Measurements from ENCODE around the gene DAPK3. TPM values are rescaled to one million over a fixed set of nuclear protein-coding genes. Genes with fewer than 3 reads are reported as not detected.

DAPK3 gene
- 10 to 100 TPM; 32.4 to 33.3 TPM for total RNA-seq

DNA sequence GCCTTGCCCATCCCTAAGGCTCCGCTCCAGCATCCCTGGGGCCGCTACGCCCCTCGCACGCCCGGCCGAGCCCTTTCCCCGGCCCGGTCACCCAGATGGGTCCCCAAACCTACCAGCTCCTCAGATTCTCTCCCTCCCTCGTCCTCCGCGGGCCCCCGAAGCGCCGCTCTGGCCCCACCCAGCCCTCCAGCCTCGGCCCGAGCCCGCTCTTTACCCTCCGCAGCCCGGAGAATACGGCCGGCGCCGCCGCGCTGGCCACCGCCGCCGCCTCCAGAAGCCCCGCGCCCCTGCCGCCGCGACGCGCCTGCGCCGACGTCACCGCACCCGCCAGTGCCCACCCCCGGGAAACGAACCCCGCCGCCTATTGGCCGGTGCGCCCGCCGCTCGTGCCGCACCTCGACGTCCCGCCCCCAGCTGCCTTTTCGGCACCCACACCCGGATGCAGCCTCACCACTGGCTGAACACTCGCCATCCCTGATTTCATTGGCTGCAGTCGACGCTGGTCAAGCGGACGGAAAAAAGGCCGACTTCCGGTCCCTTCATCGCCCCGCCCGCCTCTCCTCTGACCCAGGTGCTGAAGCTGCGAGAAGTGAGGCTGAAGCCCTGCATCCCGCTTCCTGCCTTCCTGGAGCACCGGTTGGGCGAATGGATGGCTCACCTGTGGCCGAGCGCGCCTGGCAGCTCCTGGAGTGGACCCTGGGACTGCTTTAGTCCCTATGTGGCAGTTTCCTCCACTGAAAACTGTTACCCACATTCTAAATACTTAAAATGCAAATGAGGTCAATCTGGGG is at the start of gene DAPK3:
DAPK3 (minus strand) TSS at position 292 of the 791 bp plus-strand sequence. CDS start 1,364 bp downstream, outside the sequence.
- intact Hi-C loops (cut with micrococcal nuclease), result loop anchor here (1.0 to 5.0 kb wide), 3 partner anchors 14 to 211 kb away; partner anchors contain the start of genes ANKRD24, APBA3, EEF2 and MRPL54
- Mint-ChIP-seq H3K36me3 (peaks cover 12% of the 10 kb centered on the region), H3K9me3 (no peaks in the 10 kb centered on the region), H3K27me3 (no peaks in the 10 kb centered on the region), H3K4me3 (peak within 1 kb of the TSS; percentile 85), H3K27ac (peak within 1 kb of the TSS; percentile 49), H3K4me1 (ENCODE audit: low read depth) (peaks cover 17% of the 10 kb centered on the region)
- peak; percentile 97 for DNase-seq
- CTCF ChIA-PET, result interaction anchor here (0.7 to 4.9 kb wide), 3 partner anchors 14 to 149 kb away, joined by 3 to 26 read pairs (median 24); partner anchors contain the start of gene EEF2
- POLR2A ChIA-PET, result interaction anchor here (1.9 to 2.9 kb wide), 3 partner anchors 9 to 17 kb away, joined by 9 to 51 read pairs (median 14); partner anchors contain the start of gene EEF2

DNA sequence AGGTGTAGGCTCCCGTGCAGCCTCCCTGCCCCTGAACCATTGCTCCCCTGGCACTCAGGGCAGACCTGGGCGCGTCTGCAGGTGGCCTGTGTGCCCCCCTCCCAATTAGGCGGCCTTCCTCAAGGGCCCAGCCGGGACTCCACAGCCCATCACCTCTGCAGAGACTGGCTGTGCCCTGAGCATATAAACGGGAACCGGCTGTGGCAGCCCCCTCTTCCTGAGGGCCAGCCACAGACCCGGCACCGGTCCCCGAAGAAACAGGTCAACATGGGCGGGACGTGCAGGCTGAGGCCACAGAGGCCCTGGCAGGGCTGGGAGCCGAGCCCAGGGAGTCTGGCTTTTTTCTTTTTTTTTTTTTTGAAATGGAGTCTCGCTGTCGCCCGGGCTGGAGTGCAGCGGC is 48.7 kb upstream of the DAPK3 start:
- CTCF ChIA-PET, result no interaction called here
- Mint-ChIP-seq H3K9me3 (peaks cover 3% of the 10 kb centered on the region), H3K4me1 (ENCODE audit: low read depth) (peaks cover 5% of the 10 kb centered on the region)

DNA sequence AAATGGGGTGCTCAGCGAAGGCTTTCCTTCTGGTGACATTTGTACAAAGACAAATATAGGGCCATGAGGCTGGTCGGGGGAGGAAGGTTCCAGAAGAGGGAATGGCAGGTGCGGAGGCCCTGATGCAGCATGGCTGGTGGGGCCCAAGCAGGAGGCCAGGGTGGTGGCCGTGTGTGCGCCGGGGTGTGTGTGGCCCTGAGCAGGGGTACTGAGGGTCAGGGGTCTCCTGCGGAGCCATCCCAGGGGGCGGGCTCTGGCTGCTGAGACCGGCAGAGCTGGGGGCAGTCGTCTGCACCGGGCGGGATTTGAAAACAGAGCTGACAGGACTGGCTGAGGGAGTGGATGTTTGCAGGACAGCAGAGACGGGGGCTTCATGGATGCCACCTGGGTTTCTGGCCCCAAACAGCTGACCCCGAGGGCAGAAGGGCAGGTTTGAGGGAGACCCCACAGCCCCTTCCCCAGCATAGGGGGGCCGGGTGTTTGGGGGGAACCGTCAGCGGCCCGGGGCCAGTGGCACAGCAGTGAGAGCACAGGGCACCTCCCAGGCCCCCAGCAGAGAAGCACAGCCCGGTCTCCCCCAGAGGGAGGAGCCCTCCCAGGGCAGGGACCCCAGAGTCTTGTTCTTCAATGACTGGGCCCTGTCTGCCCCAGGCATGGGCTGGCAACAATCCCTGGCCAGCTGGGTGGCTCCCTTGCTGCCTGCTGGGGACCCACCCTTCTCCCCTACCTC is 48.0 kb upstream of the DAPK3 start:
- Mint-ChIP-seq H3K9me3 (peaks cover 3% of the 10 kb centered on the region), H3K4me3 (no peak overlapping the region), H3K27me3 (no peaks in the 10 kb centered on the region), H3K27ac (no peak overlapping the region), H3K4me1 (ENCODE audit: low read depth) (peaks cover 9% of the 10 kb centered on the region), H3K36me3 (peaks cover 7% of the 10 kb centered on the region)
- intact Hi-C loops (cut with micrococcal nuclease), result no loop called here
- ChIA-PET CTCF (no interaction called here), POLR2A (no interaction called here)
- no peak for DNase-seq

More for the DNA sequence above, 48.7 kb upstream of the DAPK3 start:
- no peak overlapping the region for H3K27ac Mint-ChIP-seq
- no peaks in the 10 kb centered on the region for H3K27me3 Mint-ChIP-seq
- H3K4me3 Mint-ChIP-seq, result no peak overlapping the region
- no peak for DNase-seq
- peaks cover 7% of the 10 kb centered on the region for H3K36me3 Mint-ChIP-seq
- POLR2A ChIA-PET, result no interaction called here
- intact Hi-C loops (cut with micrococcal nuclease), result no loop called here

DNA sequence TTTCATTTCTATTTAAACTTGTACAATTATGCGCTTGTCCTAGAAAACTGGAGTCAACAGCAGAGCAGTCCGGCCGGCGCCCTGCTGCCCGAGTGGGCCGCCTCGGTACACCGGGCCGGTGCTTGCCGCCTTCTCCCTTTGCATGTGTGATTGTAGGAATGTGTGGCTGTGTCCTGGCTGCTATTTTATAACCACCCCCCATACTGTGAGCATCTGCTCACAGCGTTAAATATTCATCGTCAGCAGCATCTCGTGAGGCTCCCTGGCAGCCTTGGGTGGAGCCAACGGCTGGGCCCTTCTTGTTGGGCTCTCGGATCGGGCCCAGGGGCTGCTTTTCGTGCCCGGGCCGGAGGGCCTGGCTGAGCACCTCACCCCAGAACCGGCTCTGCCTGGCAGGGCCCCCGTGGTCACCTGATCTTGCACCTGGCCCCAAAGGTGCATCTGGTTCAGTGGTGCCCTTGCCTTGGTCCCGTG is 47.3 kb upstream of the DAPK3 start:
- Mint-ChIP-seq H3K36me3 (peaks cover 7% of the 10 kb centered on the region), H3K27ac (no peak overlapping the region), H3K4me3 (no peak overlapping the region), H3K9me3 (peaks cover 3% of the 10 kb centered on the region), H3K27me3 (no peaks in the 10 kb centered on the region), H3K4me1 (ENCODE audit: low read depth) (peaks cover 10% of the 10 kb centered on the region)
- ChIA-PET CTCF (no interaction called here), POLR2A (no interaction called here)
- DNase-seq, result no peak
- intact Hi-C loops (cut with micrococcal nuclease), result no loop called here

DNA sequence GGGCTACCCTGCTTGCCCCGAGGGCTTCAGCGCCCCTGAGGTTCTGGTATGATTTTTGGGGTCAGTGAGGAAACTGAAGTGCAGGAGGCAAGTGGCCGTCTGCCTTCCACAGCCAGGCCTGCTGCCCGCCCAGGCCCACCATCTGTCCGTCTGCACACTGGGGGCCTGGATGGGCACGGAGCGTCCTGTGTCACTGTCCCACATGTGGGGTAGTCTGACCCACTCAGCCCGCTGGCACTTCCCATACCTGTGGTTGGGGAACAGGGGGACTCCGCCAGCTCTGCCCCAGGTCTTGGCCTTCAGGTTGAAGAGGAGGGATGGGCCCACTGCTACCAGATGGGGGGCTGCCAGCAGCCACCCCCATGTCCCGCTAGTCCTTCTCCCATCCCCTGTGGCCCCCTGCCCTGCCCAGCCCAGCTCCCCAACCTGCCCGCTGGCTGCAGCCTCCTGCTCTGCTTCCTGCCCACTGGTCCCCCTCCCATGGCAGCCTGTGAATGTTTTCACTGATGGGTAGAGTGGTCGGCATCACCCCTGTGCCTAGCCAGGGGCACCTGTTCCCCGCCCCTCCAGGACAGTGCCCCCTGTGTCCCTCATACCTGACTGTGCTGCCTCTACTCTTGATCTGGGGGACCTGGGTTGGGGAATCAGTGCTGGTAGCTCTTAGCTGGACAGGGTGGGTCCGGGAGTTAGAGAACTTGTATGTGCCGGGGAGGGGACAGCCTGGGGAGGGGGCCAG is 46.2 kb upstream of the DAPK3 start:
- CTCF ChIA-PET, result no interaction called here
- Mint-ChIP-seq H3K27ac (no peak overlapping the region), H3K36me3 (peaks cover 11% of the 10 kb centered on the region), H3K4me1 (ENCODE audit: low read depth) (peaks cover 12% of the 10 kb centered on the region), H3K4me3 (no peak overlapping the region), H3K9me3 (peaks cover 2% of the 10 kb centered on the region), H3K27me3 (no peaks in the 10 kb centered on the region)
- intact Hi-C loops (cut with micrococcal nuclease), result no loop called here
- no peak for DNase-seq
- POLR2A ChIA-PET, result no interaction called here

DNA sequence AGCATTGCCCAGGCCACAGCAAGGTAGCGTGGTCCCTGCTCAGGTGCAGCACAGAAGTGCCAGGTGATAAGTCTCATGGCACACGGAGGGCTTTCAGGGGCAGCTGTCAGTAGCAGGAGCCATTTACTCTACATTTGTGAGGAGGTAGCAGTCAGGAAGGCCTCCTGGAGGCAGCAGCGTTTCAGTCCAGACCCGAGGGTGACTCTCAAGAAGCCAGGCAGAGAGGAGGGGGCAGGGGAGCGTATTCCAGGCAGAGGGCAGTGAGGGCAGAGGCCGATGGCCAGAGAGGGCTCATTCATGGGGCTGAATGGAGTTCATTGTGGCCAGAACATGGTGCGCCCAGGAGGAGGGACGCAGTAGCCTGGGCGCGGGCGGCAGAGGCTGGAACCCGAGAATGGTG is 45.6 kb upstream of the DAPK3 start:
- peaks cover 12% of the 10 kb centered on the region for H3K4me1 Mint-ChIP-seq (ENCODE audit: low read depth)
- intact Hi-C loops (cut with micrococcal nuclease), result no loop called here
- peaks cover 9% of the 10 kb centered on the region for H3K36me3 Mint-ChIP-seq
- H3K27me3 Mint-ChIP-seq, result no peaks in the 10 kb centered on the region
- ChIA-PET POLR2A (no interaction called here), CTCF (no interaction called here)
- no peaks in the 10 kb centered on the region for H3K9me3 Mint-ChIP-seq
- no peak for DNase-seq
- no peak overlapping the region for H3K4me3 Mint-ChIP-seq
- H3K27ac Mint-ChIP-seq, result no peak overlapping the region

DNA sequence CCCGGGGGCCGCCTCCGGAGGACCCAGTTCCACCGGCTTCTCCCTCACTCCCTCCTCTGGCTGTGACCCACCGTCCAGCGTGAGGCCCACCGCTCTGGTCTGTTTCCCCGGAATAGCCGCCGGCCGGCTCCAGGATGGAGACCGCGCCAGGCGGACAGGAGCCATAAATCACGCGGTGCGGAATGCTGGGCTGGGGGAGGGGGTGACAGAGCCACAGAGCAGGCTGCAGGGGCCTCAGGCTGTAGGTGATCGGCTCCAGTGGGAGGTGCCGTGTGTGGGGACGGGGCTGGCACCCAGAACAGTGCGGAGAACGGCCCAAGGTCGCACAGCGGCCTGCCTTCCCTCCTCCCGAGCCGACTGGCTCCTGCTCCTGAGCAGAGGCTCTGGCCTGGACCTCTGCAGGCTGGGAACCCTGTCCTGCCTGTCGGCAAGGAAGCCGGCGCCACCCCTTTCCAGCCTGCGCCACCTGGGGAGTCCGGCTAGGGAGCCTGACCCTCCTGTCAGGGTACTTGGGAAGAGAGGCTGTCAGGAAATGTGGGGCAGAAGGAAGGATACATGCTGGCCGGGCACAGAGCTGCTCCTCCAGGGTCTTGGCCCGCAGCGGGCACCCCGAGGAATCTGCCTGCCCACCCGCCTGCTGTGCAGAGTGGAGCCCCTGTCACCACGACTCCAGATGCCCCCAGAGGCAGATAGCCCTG is 45.0 kb upstream of the DAPK3 start:
- Mint-ChIP-seq H3K4me3 (no peak overlapping the region), H3K4me1 (ENCODE audit: low read depth) (peaks cover 17% of the 10 kb centered on the region), H3K27ac (no peak overlapping the region), H3K36me3 (peaks cover 6% of the 10 kb centered on the region), H3K9me3 (no peaks in the 10 kb centered on the region), H3K27me3 (no peaks in the 10 kb centered on the region)
- ChIA-PET POLR2A (no interaction called here), CTCF (no interaction called here)
- DNase-seq, result no peak
- intact Hi-C loops (cut with micrococcal nuclease), result no loop called here

DNA sequence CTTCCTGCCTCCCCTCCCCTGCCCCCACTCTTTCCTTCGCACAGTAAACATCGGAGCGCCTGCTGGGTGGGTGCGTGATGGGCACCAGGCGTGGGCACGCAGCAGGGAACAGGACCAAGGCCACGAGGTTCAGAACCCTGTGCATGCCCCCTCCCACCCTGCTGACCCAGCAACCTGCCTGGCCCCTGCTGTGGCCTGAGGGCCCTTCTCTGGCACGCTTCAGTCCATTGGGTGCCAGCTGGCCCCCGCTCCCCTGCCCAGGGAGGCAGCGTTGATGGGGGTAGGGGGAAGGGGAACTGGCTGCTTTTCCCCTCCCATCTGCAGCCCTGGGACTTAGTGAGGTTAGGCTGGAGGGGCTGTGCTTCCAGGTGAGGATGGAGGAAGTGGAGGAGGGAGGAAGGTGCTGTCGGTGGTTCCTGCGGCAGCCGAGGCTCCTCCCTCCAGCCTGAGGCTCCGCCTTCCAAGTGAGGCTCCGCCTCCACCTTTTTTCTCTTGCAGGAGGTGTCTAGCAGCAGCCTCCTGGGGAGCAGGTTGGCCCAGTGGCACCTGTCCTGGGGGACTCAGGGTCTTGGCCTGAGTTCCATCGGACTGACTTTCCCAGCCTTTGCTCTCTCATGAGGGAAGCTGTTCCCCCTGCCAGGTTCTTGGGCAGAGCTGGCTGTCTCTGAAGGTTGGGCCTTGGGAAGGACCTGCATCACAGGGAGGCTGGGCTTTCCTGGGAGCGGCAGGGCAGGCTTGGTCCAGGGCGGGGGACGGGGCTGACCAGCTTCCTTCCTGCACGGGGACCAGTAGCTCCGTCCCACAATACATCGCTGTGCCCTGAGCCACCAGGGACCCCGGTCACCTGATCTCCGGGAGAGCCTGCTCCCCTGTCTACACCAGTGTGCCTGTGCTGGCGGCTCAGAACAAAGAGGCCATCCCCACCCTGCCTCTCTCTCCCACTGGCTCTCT is 43.9 kb upstream of the DAPK3 start:
- H3K36me3 Mint-ChIP-seq, result peaks cover 6% of the 10 kb centered on the region
- H3K4me1 Mint-ChIP-seq (ENCODE audit: low read depth), result peaks cover 23% of the 10 kb centered on the region
- H3K9me3 Mint-ChIP-seq, result no peaks in the 10 kb centered on the region
- H3K27ac Mint-ChIP-seq, result no peak overlapping the region
- no peaks in the 10 kb centered on the region for H3K27me3 Mint-ChIP-seq
- peak; percentile 61 for DNase-seq
- intact Hi-C loops (cut with micrococcal nuclease), result no loop called here
- ChIA-PET POLR2A (no interaction called here), CTCF (no interaction called here)
- no peak overlapping the region for H3K4me3 Mint-ChIP-seq

DNA sequence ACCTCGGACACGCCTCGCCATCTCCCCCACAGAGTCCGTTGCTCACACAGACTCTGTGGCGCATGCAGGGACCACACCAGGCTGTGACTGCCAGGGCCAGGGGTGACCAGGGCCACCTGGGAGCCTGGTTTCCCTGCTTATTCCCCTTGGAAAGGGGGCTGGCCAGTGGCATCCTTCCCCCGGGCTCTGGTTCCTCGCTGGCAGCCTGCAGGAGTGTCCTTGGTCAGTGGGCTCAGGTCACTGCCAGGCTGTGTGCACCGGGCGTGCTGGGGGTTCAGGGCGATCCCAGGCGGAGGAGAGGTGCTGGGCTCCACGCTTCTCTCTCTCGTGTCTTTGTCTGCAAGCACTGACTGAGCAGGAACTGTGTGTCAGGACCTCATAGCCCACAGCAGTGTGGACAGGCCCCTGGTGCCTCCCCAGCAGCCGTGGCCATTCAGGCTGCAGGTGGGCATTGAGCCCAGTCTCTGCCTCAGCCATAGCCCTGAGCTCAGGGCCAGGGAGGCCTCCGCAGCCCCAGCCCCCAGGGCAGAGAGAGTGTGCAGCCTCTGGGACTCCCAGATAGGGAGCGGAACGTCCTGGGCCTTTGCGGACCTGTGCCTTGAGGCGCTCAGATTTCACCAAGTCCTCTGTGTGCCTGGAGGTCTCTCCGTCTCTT is 43.1 kb upstream of the DAPK3 start:
- Mint-ChIP-seq H3K27ac (no peak overlapping the region), H3K4me1 (ENCODE audit: low read depth) (peaks cover 30% of the 10 kb centered on the region), H3K36me3 (peaks cover 6% of the 10 kb centered on the region), H3K4me3 (no peak overlapping the region), H3K27me3 (no peaks in the 10 kb centered on the region), H3K9me3 (no peaks in the 10 kb centered on the region)
- POLR2A ChIA-PET, result no interaction called here
- CTCF ChIA-PET, result no interaction called here
- DNase-seq, result no peak
- intact Hi-C loops (cut with micrococcal nuclease), result no loop called here

DNA sequence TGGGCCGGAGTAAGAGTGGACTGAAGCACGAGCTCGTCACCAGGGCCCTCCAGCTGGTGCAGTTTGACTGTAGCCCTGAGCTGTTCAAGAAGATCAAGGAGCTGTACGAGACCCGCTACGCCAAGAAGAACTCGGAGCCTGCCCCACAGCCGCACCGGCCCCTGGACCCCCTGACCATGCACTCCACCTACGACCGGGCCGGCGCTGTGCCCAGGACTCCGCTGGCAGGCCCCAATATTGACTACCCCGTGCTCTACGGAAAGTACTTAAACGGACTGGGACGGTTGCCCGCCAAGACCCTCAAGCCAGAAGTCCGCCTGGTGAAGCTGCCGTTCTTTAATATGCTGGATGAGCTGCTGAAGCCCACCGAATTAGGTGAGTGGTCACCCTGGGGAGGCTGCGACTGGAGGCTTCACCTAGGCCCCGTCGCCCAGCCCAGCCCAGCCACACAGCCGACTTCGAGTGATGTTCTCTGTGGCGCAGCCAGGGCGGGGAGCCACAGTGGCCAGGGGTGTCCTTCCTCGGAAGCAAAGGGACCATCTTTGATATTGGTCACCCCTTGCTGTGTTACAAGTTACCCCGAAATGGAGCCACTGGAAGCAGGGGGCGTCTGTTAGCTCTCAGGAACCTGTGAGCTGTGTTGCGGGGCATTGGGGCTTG is 42.2 kb upstream of the DAPK3 start:
- DNase-seq, result no peak
- Mint-ChIP-seq H3K27ac (no peak overlapping the region), H3K4me3 (no peak overlapping the region), H3K27me3 (no peaks in the 10 kb centered on the region), H3K4me1 (ENCODE audit: low read depth) (peaks cover 35% of the 10 kb centered on the region), H3K9me3 (no peaks in the 10 kb centered on the region), H3K36me3 (peaks cover 6% of the 10 kb centered on the region)
- ChIA-PET POLR2A (no interaction called here), CTCF (interaction anchor here (0.6 kb wide), 1 partner anchor 384 kb away, joined by 4 read pairs; no protein-coding TSS in a partner anchor)
- intact Hi-C loops (cut with micrococcal nuclease), result no loop called here
